GM19463 (cell line): ENCODE measurements around the gene PALMD.
A peak's percentile ranks its signal among the peaks of the same experiment; 100 is the strongest.

Experiments used
- ATAC-seq: cut with Tn5 transposase; IDR thresholded peaks from one replicate; pipeline ENCODE4 v1.9.1; 2021; ENCODE audit warnings: mild to moderate bottlenecking, moderate library complexity; ENCODE audit not compliant: unreplicated experiment

The PALMD gene

GRCh38 chr1:99634971-99635624, 10.8 kb upstream of the PALMD start:
- no peak for ATAC-seq

- ATAC-seq = no peak
These were observed 10.2 kb upstream of the PALMD start for GRCh38 chr1:99635664-99636063.

GRCh38 chr1:99636647-99637175, 9.2 kb upstream of the PALMD start:
- no peak for ATAC-seq

GRCh38 chr1:99638853-99639252, 7.1 kb upstream of the PALMD start:
- no peak for ATAC-seq

- ATAC-seq = no peak
These were observed 6.5 kb upstream of the PALMD start for GRCh38 chr1:99639408-99639807.

- ATAC-seq = no peak
These were observed 6.0 kb upstream of the PALMD start for GRCh38 chr1:99639945-99640344.

GRCh38 chr1:99640672-99641071, 5.2 kb upstream of the PALMD start:
- no peak for ATAC-seq

- ATAC-seq = no peak
These were observed 4.4 kb upstream of the PALMD start for GRCh38 chr1:99641558-99641957.

GRCh38 chr1:99642053-99642452, 3.9 kb upstream of the PALMD start:
- no peak for ATAC-seq

GRCh38 chr1:99643021-99643779, 2.7 kb upstream of the PALMD start:
- ATAC-seq = no peak

GRCh38 chr1:99644279-99645004, 1.5 kb upstream of the PALMD start:
- peak; percentile 52 for ATAC-seq

GRCh38 chr1:99645203-99645602, 710 bp upstream of the PALMD start:
- ATAC-seq = no peak

- ATAC-seq = no peak
These were observed 955 bp downstream of the PALMD start for GRCh38 chr1:99646868-99647267.

GRCh38 chr1:99647490-99647889, 1.6 kb downstream of the PALMD start:
- no peak for ATAC-seq

GRCh38 chr1:99648107-99648506, 2.2 kb downstream of the PALMD start:
- no peak for ATAC-seq

GRCh38 chr1:99650030-99650429, 4.1 kb downstream of the PALMD start:
- no peak for ATAC-seq

GRCh38 chr1:99650773-99651437, 5.0 kb downstream of the PALMD start:
- no peak for ATAC-seq

GRCh38 chr1:99652881-99653281, 7.0 kb downstream of the PALMD start:
- no peak for ATAC-seq

- ATAC-seq = no peak
These were observed 9.5 kb downstream of the PALMD start for GRCh38 chr1:99655376-99655775.

GRCh38 chr1:99656701-99657100, 10.8 kb downstream of the PALMD start:
- no peak for ATAC-seq
